ENCODE results near the gene DOK4. TPM values are rescaled to one million over a fixed set of nuclear protein-coding genes. Genes with fewer than 3 reads are reported as not detected.

DOK4 gene
- total RNA-seq, 1 experiment from 2014 or later = 13.1 TPM

DNA sequence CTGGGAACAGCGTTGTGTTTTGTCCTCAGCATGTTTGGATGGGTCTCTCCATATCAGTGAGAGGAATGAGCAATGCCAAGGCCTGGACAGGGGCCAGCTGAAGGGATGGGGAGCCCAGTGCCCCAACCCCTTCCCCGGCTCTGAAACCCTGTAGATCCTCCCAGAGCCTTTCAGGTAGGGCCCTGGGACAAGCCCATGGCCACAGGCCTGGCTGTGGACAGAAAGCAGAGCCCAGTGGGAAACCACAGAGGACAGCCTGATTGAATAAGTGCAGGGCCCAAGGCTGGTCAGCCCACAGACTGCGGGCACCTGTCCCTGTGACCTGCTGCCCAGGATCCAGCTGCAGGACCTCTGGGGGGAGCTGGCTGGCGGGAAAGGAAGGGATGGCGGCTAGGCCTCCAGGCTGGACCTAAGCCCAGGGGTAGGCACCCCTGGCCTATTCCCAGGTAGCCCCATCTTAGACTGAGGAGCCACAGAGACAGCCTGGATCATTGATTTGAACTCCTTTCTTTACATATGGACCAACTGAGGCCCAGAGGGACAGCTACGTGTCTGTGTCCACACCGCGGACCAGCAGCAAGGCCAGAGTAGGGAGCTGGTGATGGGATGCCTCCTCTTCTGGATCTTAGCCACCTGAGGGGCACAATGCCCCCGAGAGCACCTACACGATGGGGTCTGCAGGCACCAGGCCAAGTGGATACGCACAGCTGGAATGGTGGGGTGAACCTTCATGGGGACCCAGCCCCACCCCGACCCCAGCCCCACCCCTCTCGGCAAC, 48.8 kb upstream of the DOK4 start:
- no peak overlapping the region for H2BK15ac ChIP-seq (ENCODE audit: low read depth, low read length)
- H3K14ac ChIP-seq (ENCODE audit: insufficient read depth, low read length) = no peak overlapping the region
- H3K27me3 ChIP-seq (ENCODE audit: insufficient read depth, low read length) = no peaks in the 10 kb centered on the region; the same call in 1 of the 2 replicates
- no peak overlapping the region for H3K23ac ChIP-seq (ENCODE audit: insufficient read length, low read depth, low read length)
- no peak overlapping the region for H3K9ac ChIP-seq (ENCODE audit: extremely low read depth, insufficient read length, low read length)
- no peak overlapping the region for H3T11ph ChIP-seq (ENCODE audit: low read length)
- no peak overlapping the region for H2BK20ac ChIP-seq (ENCODE audit: low read depth, low read length, poor library complexity, severe bottlenecking)
- H4K91ac ChIP-seq (ENCODE audit: insufficient read length, low read depth, low read length) = no peak overlapping the region
- H2AK5ac ChIP-seq (ENCODE audit: insufficient read length, low read length) = no peak overlapping the region
- H3K27ac ChIP-seq (ENCODE audit: insufficient read length, low read depth, low read length) = no peak overlapping the region
- H3K18ac ChIP-seq (ENCODE audit: insufficient read length, low read depth, low read length) = no peak overlapping the region
- no peak overlapping the region for H2AFZ ChIP-seq (ENCODE audit: low read length)
- H2BK12ac ChIP-seq (ENCODE audit: insufficient read length, low read depth, low read length) = no peak overlapping the region
- no CpG with 5 or more reads among the region's 13 CpGs for WGBS (ENCODE audit: extremely low coverage, insufficient read length, low lambda C conversion rate)
- H3K4me2 ChIP-seq (ENCODE audit: insufficient read depth, insufficient read length, low read length) = peak overlapping the region; percentile 52
- no peak overlapping the region for H2BK5ac ChIP-seq (ENCODE audit: insufficient read length, low read length)
- H3K4ac ChIP-seq (ENCODE audit: low read depth, low read length) = no peak overlapping the region
- no peak overlapping the region for H4K8ac ChIP-seq (replicated peaks; ENCODE audit: insufficient read length, low read depth, low read length)
- no peaks in the 10 kb centered on the region for H3K79me1 ChIP-seq (ENCODE audit: insufficient read depth, low read depth, low read length, poor library complexity, severe bottlenecking)
- peaks cover 18 to 31% (median 30%) of the 10 kb centered on the region in 3 experiments; a peak in 6 of 7 replicates for H3K36me3 Mint-ChIP-seq (ENCODE audit: insufficient read depth in 1 of 3, low read depth in 3 of 3)
- H3K9me3 Mint-ChIP-seq = no peaks in the 10 kb centered on the region
- DNase-seq = peak; percentile 26
- no peaks in the 10 kb centered on the region for H3K79me2 ChIP-seq (ENCODE audit: insufficient read depth, low read length)
- H3K4me1 ChIP-seq (ENCODE audit: insufficient read depth, low read length) = peaks cover 10% of the 10 kb centered on the region; the same call in 1 of the 2 replicates
- peaks cover 34% of the 10 kb centered on the region for H3K27me3 Mint-ChIP-seq (ENCODE audit: low read depth)
- H4K5ac ChIP-seq (ENCODE audit: insufficient read length, low read depth, low read length) = no peak overlapping the region
- peaks cover 56 to 58% of the 10 kb centered on the region in 2 experiments for H3K4me1 Mint-ChIP-seq
- no peak overlapping the region for H3K56ac ChIP-seq (ENCODE audit: insufficient read length, low read depth, low read length)
- H3K4me3 Mint-ChIP-seq = peak overlapping the region; percentile 73 to 82
- peaks cover 4% of the 10 kb centered on the region for H3K23me2 ChIP-seq (ENCODE audit: insufficient read length, low read depth, low read length, poor library complexity, severe bottlenecking)
- TF ChIP-seq, protein P1, sequence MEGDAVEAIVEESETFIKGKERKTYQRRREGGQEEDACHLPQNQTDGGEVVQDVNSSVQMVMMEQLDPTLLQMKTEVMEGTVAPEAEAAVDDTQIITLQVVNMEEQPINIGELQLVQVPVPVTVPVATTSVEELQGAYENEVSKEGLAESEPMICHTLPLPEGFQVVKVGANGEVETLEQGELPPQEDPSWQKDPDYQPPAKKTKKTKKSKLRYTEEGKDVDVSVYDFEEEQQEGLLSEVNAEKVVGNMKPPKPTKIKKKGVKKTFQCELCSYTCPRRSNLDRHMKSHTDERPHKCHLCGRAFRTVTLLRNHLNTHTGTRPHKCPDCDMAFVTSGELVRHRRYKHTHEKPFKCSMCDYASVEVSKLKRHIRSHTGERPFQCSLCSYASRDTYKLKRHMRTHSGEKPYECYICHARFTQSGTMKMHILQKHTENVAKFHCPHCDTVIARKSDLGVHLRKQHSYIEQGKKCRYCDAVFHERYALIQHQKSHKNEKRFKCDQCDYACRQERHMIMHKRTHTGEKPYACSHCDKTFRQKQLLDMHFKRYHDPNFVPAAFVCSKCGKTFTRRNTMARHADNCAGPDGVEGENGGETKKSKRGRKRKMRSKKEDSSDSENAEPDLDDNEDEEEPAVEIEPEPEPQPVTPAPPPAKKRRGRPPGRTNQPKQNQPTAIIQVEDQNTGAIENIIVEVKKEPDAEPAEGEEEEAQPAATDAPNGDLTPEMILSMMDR (conservative IDR thresholded peaks at IDR 0.05) = no peak
- H2BK120ac ChIP-seq (ENCODE audit: low read depth, low read length, poor library complexity, severe bottlenecking) = no peak overlapping the region
- no peaks in the 10 kb centered on the region for H3K9me3 ChIP-seq (ENCODE audit: control insufficient read depth, low read depth, low read length)
- H4K20me1 ChIP-seq (ENCODE audit: control insufficient read depth, insufficient read depth, insufficient read length) = no peaks in the 10 kb centered on the region
- H3K27ac Mint-ChIP-seq = no peak overlapping the region

Measured in H9 (cell line).